ENCODE results near the gene SORCS2.

The SORCS2 gene

GRCh38 chr4:7156328-7156727 is 36.0 kb upstream of the SORCS2 start:
- no peak for TF ChIP-seq CTCF (IDR thresholded peaks at IDR 0.05; ENCODE audit: extremely low read depth, missing control alignments)
- no peak for DNase-seq (ENCODE audit: low spot score)

- DNase-seq (ENCODE audit: low spot score) = no peak
- TF ChIP-seq CTCF (IDR thresholded peaks at IDR 0.05; ENCODE audit: extremely low read depth, missing control alignments) = no peak
Measured at GRCh38 chr4:7156761-7157488, 35.4 kb upstream of the SORCS2 start.

- no peak for DNase-seq (ENCODE audit: low spot score)
Measured at GRCh38 chr4:7157666-7158065, 34.7 kb upstream of the SORCS2 start.

GRCh38 chr4:7158081-7158750 is 34.1 kb upstream of the SORCS2 start:
- no peak for DNase-seq (ENCODE audit: low spot score)
- TF ChIP-seq CTCF (IDR thresholded peaks at IDR 0.05; ENCODE audit: extremely low read depth, missing control alignments) = no peak

More at GRCh38 chr4:7157666-7158065, 34.7 kb upstream of the SORCS2 start:
- TF ChIP-seq CTCF (IDR thresholded peaks at IDR 0.05; ENCODE audit: extremely low read depth, missing control alignments) = no peak

GRCh38 chr4:7158991-7159390 is 33.3 kb upstream of the SORCS2 start:
- no peak for TF ChIP-seq CTCF (IDR thresholded peaks at IDR 0.05; ENCODE audit: extremely low read depth, missing control alignments)

GRCh38 chr4:7159923-7160322 is 32.4 kb upstream of the SORCS2 start:
- no peak for TF ChIP-seq CTCF (IDR thresholded peaks at IDR 0.05; ENCODE audit: extremely low read depth, missing control alignments)
- no peak for DNase-seq (ENCODE audit: low spot score)

More at GRCh38 chr4:7158991-7159390, 33.3 kb upstream of the SORCS2 start:
- DNase-seq (ENCODE audit: low spot score) = no peak

GRCh38 chr4:7160439-7160838 is 31.9 kb upstream of the SORCS2 start:
- no peak for DNase-seq (ENCODE audit: low spot score)

More at GRCh38 chr4:7160439-7160838, 31.9 kb upstream of the SORCS2 start:
- TF ChIP-seq CTCF (IDR thresholded peaks at IDR 0.05; ENCODE audit: extremely low read depth, missing control alignments) = no peak

Measured in GM20000 (cell line).